ENCODE data around the gene IFITM1. TPM values are rescaled to one million over a fixed set of nuclear protein-coding genes. Genes with fewer than 3 reads are reported as not detected.

The IFITM1 gene
- total RNA-seq, 1 donor from 2014 or later: 352 TPM

DNA sequence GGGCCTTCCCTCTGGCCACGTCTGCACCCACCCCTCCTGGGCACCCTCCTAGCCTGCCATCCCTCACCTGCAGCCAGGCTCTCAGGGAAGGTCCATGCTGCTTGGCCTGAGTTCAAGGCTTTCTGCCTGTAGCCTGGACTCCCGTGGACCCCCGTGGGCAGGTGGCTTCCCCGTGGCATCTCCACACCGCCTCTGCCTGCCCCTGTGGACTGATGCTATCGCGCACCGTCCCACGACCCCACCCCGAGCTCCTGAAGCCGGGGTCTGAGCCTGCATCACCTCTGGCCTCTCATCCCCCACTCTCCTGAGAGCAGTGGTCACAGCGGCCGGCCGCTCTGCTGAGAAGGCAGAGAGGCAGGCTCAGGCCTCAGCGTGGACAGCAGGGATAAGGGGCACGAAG, 19.1 kb upstream of the IFITM1 start:
- peaks cover 1% of the 10 kb centered on the region for H3K36me3 Mint-ChIP-seq (ENCODE audit: unreplicated experiment)
- no peak overlapping the region for H3K27ac Mint-ChIP-seq (ENCODE audit: unreplicated experiment)
- TF ChIP-seq, protein P1, sequence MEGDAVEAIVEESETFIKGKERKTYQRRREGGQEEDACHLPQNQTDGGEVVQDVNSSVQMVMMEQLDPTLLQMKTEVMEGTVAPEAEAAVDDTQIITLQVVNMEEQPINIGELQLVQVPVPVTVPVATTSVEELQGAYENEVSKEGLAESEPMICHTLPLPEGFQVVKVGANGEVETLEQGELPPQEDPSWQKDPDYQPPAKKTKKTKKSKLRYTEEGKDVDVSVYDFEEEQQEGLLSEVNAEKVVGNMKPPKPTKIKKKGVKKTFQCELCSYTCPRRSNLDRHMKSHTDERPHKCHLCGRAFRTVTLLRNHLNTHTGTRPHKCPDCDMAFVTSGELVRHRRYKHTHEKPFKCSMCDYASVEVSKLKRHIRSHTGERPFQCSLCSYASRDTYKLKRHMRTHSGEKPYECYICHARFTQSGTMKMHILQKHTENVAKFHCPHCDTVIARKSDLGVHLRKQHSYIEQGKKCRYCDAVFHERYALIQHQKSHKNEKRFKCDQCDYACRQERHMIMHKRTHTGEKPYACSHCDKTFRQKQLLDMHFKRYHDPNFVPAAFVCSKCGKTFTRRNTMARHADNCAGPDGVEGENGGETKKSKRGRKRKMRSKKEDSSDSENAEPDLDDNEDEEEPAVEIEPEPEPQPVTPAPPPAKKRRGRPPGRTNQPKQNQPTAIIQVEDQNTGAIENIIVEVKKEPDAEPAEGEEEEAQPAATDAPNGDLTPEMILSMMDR (IDR thresholded peaks at IDR 0.05): no peak
- peaks cover 14% of the 10 kb centered on the region for H3K4me1 Mint-ChIP-seq (ENCODE audit: unreplicated experiment)
- no peak overlapping the region for H3K4me3 Mint-ChIP-seq (ENCODE audit: unreplicated experiment)
- H3K9me3 Mint-ChIP-seq (ENCODE audit: unreplicated experiment): no peaks in the 10 kb centered on the region
- H3K27me3 Mint-ChIP-seq (ENCODE audit: unreplicated experiment): no peaks in the 10 kb centered on the region
- no peak for DNase-seq (ENCODE audit: extremely low spot score, unreplicated experiment)

DNA sequence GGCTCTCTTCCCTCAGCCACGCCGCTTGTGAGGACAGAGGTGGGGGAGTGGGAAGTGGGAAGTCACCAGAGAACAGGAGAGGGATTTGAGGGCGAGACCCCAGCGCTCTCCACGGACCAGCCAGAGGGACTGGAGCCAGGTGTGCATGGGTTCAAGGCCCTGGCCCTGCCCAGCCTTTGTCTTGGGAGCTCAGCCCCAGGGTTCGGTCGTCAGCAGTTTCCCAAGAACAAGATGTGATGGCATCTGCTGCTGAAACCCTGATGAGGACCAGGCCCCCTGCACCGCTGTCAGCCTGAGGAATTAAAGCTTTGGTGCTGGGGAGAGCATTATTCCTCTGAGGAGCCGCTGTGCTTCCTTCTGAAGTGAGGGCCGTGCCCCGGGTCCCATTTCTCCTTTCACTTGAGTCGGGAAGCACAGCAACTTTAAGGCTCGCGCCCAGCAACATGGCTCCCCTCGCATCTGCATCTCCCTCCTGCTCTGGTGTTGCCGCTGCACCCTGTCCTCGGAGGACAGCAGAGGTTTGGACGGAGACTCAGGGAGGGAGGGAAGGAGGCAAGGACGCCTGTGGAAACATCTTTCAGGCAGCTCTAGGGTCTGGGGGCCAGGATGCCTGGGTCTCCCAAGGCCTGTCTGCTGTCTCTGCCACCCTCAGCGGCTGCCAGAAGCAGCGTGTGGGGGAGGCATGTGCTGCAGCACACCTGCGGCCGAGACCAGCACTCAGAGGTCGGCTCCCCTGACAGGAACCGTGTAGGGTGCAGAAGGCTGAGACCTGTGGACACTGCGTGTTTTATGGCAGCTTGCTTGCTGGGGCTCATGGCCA, 18.3 kb upstream of the IFITM1 start:
- TF ChIP-seq, protein P1 (IDR thresholded peaks at IDR 0.05): no peak
- no peaks in the 10 kb centered on the region for H3K27me3 Mint-ChIP-seq (ENCODE audit: unreplicated experiment)
- no peak for DNase-seq (ENCODE audit: extremely low spot score, unreplicated experiment)
- peaks cover 12% of the 10 kb centered on the region for H3K4me1 Mint-ChIP-seq (ENCODE audit: unreplicated experiment)
- no peak overlapping the region for H3K27ac Mint-ChIP-seq (ENCODE audit: unreplicated experiment)
- no peak overlapping the region for H3K4me3 Mint-ChIP-seq (ENCODE audit: unreplicated experiment)
- no peaks in the 10 kb centered on the region for H3K9me3 Mint-ChIP-seq (ENCODE audit: unreplicated experiment)
- peaks cover 1% of the 10 kb centered on the region for H3K36me3 Mint-ChIP-seq (ENCODE audit: unreplicated experiment)

DNA sequence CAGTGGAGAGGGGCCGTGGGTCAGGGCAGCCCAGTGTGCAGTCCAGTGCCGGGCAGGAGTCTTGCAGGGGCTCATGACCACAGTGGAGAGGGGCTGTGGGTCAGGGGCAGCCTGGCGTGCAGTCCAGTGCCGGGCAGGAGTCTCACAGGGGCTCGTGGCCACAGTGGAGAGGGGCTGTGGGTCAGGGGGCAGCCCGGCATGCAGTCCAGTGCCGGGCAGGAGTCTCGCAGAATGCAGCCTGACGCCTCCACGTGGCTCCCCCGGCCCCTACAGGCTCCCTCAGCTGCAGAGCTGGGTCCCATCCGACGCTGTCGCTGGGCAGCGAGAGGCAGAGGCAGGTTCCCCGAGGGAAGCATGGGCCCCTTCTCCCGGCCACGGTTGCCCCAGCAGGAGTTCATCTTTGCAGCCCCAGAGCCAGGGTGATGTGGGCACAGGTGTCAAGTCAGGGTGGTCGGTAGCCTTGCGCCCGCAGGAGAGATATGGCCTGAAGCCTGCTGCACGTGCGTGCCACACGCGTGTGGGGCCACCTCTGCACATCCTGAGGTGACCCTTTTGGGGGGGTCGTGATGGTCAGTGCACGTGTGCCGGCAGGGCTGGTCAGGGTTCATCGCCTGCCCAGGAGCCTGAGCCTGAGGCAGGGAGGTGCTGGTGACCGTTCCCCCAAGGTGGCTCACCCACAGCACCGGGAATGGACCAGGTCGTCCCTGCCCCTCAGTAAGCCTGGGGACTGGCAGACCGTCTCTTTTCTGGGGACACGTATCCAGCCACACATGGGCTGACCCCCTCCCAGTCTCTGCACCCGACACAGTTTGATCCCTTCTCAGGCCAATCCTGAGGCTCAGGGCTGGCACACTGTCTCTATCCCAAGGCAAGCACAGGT, 17.4 kb upstream of the IFITM1 start:
- TF ChIP-seq, protein P1 (IDR thresholded peaks at IDR 0.05): no peak
- H3K9me3 Mint-ChIP-seq (ENCODE audit: unreplicated experiment): no peaks in the 10 kb centered on the region
- no peak for DNase-seq (ENCODE audit: extremely low spot score, unreplicated experiment)
- peaks cover 1% of the 10 kb centered on the region for H3K36me3 Mint-ChIP-seq (ENCODE audit: unreplicated experiment)
- H3K27ac Mint-ChIP-seq (ENCODE audit: unreplicated experiment): no peak overlapping the region
- H3K4me1 Mint-ChIP-seq (ENCODE audit: unreplicated experiment): peaks cover 8% of the 10 kb centered on the region
- H3K27me3 Mint-ChIP-seq (ENCODE audit: unreplicated experiment): no peaks in the 10 kb centered on the region
- H3K4me3 Mint-ChIP-seq (ENCODE audit: unreplicated experiment): no peak overlapping the region

DNA sequence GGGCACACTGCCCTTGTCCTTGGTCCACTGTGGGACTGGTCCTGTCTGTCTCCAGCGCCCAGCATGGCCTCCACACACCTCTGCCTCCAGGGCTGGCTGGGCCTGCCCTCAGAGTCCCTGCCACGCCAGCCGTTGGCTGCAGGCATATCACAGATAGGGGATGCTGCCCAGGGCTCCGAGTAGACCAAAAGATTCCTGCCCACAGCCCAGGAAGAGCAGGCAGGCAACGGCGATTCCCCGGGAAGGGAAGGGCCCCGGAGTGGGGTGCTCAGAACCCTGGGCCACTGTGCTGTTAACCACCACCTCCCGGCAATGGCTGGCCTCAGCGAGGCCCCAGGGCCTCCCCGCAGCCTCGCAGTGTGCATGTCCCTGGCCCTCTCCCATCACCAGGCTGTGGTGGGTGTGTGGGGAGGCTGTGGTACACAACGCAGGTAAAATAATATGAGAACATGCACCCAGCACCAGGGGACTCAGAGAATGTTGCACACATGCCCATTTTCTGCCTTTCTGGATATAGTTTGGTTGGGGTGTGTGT, 16.7 kb upstream of the IFITM1 start:
- DNase-seq (ENCODE audit: extremely low spot score, unreplicated experiment): no peak
- no peak overlapping the region for H3K4me3 Mint-ChIP-seq (ENCODE audit: unreplicated experiment)
- TF ChIP-seq, protein P1 (IDR thresholded peaks at IDR 0.05): no peak
- H3K27ac Mint-ChIP-seq (ENCODE audit: unreplicated experiment): no peak overlapping the region
- H3K4me1 Mint-ChIP-seq (ENCODE audit: unreplicated experiment): peaks cover 8% of the 10 kb centered on the region
- no peaks in the 10 kb centered on the region for H3K27me3 Mint-ChIP-seq (ENCODE audit: unreplicated experiment)
- H3K9me3 Mint-ChIP-seq (ENCODE audit: unreplicated experiment): no peaks in the 10 kb centered on the region
- peaks cover 1% of the 10 kb centered on the region for H3K36me3 Mint-ChIP-seq (ENCODE audit: unreplicated experiment)
